Stromal cell of bone marrow (primary cell): ENCODE results near the gene FMN2.
A peak's percentile ranks its signal among the peaks of the same experiment; 100 is the strongest.

Experiments
- DNase-seq: peaks from one replicate; pipeline ENCODE4 v3.0.0-alpha.2; 2012; ENCODE audit warnings: low read depth

FMN2 gene

GRCh38 chr1:240423246-240423924, 331.7 kb downstream of the FMN2 start:
- no peak for DNase-seq

DNA sequence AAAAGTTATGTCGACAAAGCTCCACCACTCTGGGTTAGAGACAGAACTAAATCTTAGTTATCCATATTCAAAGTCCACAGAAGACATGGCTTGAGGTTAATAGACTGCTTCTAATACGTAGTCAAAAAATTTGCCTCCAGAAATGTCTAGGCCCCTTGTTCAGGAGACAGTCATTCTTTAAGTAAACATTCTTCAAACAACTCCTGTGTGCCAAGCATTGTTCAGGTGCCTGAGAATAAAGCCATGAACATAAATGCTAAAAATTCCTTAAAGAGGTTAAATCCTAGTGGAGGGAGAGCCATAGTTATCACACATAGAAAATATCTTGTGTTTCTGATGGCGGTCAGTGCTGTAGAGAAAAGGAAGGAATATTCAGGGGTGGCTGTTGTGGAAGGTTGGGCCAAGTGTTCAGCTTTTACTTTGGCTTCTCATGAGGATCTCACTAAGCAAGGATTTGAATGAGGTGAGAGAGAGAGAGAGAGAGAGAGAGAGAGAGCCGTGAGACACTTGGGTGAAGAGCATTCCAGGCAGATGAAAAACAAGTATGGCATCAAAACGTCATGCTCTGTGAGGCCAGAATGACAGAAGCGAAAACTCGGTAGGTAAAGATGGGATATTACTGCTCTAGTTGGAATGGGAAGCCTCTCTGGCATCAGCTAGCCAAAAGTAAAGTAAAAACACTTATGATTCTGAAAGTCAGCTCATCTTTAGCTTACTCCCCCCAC, 333.2 kb downstream of the FMN2 start:
- DNase-seq = no peak

- DNase-seq = peak; percentile 49
Measured at GRCh38 chr1:240426051-240426450, 334.4 kb downstream of the FMN2 start.

- DNase-seq = no peak
Measured at GRCh38 chr1:240435996-240436566, 344.4 kb downstream of the FMN2 start.

- no peak for DNase-seq
Measured at GRCh38 chr1:240441669-240442068, 350.0 kb downstream of the FMN2 start.

DNA sequence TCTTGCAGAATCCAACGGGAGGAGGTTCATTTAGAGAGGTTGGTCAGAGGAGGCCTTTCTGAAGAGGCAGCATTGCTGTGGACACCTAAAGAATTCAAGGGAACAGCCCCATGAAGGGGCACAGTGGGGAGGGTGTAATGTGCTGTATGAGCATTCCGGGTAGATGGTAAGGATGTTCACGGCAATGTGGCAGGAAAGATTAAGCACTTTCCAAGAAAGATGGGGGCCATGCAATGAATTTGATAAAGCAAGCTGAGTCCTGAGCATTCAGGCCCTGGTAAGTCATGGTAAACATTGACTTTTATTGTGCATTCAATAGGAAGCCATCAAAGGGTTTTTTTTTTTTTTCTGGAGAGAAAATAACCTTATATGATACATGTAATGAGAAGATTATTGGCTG, 353.7 kb downstream of the FMN2 start:
- no peak for DNase-seq

GRCh38 chr1:240455228-240455821, 363.6 kb downstream of the FMN2 start:
- DNase-seq = peak; percentile 6

DNA sequence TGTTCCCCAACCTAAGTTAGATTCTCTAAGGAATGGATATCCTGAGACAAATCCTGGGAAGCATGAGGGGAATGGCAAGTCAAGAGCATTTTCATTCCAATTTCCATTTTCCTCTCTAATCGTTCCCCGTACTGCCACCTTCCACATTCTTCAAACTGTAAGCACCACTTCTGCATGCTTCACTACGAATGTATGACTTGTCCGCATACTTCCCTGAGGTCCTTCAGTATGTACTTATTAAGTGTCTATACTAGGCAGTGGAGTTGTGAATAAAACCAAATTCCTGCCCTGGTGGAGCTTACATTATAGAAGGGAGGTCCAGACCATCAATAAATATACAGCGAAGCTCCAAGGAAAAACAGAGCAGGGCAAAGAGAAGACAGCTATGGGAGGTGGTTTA, 365.5 kb downstream of the FMN2 start:
- DNase-seq = no peak

DNA sequence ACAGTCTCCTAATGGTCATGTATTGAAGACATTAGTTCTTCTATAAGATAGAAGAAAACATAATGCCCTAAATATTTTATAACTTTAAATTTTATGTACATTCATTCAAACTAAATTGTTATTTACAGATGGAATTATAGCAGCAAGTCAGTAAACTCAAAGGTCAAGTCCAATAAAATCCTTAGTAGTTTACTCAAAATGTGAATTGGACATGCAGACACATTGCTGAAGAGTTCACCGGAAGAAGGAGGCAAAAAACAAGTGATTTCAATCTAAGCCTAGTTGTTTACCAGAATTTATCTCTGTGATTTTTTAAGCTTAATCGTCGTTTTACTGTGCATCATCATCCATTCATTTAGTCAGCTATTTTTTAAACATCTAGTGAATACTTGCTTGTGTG, 370.6 kb downstream of the FMN2 start:
- no peak for DNase-seq

DNA sequence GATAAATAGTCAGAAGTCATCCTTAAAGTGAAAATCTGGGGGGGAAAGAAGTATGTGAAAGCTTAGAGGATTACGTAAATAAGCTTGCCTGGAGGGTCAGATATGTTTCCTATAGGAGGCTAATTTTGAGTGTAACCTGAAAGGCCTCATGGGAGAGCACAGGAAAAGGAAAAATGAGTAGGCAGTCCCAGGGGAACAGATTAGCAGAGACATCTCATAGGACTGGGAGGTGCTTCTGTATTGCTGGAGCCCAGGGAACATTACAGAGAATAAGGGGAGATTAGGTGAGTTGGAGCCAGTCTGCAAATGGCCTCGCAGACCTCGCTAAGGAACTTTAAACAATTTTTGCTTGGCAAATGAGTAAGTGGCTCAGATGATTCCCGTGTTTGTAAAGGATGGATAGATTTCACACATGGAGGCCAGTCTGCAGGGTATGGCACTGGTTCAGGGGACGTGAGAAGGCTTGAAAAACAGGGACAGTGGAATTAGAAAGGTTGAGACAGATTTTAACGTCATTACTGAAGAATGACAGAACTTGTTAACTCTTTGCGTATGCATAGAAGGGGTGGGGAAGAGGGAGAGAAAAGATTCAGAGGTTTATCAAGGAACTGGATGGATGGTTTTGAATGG, 371.2 kb downstream of the FMN2 start:
- no peak for DNase-seq

- no peak for DNase-seq
Measured at GRCh38 chr1:240464099-240464498, 372.4 kb downstream of the FMN2 start.

DNA sequence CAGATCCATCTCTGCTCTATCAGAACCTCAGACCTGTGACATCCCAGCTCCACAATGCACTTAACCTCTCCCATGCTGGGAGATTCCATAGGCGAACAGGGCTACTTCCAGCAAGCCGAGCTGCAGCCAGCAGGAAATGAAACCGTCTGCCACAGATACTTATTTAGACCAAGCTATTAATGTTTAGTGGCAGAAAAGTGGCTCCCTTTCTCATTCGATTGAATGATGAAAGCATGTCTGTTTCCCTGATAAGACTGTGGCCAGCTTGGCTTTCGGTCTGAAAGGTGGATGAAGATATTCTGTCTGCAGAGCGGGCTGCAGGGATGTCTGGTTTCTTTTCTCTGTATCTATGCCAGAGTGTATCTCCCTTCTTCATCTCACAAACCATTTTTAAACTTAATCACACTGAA, 373.9 kb downstream of the FMN2 start:
- DNase-seq = no peak

- no peak for DNase-seq
Measured at GRCh38 chr1:240466509-240466908, 374.8 kb downstream of the FMN2 start.

- DNase-seq = no peak
Measured at GRCh38 chr1:240467895-240468294, 376.2 kb downstream of the FMN2 start.

GRCh38 chr1:240468656-240469055, 377.0 kb downstream of the FMN2 start:
- peak; percentile 31 for DNase-seq

- DNase-seq = peak; percentile 58
Measured at GRCh38 chr1:240474133-240474614, 382.5 kb downstream of the FMN2 start.

DNA sequence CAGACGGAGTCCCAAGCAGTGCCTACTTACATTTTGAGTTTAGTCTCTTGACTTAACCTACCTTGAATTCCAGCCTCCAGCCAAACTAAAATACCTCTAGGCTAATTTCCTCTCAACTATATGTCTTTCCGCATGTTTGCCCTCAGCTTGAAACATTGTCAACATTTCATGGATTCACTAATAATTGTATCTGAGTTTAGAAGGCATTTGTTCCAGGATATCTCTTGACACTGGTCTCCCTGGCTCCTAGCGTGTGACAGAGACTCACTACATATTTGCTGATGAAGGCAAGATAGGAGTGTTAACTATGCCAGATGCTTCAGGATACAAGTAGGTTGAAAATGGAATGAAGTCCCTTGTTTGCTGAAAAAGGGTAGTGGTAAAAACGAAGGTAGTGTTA, 384.1 kb downstream of the FMN2 start:
- DNase-seq = no peak

- no peak for DNase-seq
Measured at GRCh38 chr1:240478536-240478935, 386.9 kb downstream of the FMN2 start.

- no peak for DNase-seq
Measured at GRCh38 chr1:240484804-240485443, 393.2 kb downstream of the FMN2 start.

DNA sequence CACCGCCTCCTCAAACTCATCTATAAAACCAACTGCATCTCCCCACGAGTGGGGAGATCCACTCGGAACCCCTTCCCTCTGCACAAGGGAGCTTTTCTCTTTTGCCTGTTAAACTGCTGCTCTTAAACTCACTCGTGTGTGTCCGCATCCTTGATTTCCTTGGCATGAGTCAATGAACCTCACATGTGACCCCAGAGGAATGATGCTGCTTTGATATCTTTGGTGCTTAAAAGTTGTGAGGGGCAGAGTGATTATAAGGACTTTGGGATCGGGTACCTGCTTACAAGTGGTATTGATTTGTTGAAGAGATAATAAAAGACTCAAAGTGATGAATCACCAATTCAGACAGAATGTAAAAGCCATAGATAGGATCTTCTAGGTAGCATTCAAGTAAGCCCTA, 394.9 kb downstream of the FMN2 start:
- DNase-seq = no peak

DNA sequence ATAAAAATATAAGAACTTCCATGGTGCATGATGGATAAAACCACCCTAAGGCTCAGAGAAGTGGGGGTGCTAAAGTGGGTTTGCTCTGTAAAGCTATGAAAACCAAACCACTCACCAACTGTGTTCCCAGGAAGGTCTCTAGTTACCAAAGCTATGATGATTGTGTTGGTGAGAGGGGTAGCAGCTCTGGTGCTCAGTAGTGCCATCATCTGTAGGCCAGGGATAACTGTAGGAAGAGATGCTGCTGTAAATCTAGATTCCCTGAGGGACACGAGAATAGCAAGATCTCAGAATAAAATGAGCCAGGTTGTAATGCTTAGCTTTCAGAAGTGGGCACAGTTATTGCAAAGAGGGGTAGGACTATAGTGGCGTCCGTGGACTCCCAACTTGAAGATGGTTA, 395.8 kb downstream of the FMN2 start:
- DNase-seq = no peak

GRCh38 chr1:240491156-240491555, 399.5 kb downstream of the FMN2 start:
- no peak for DNase-seq
